Fibroblast of upper back skin (primary cell): ENCODE data around the gene CLDN7.

Experiments used
- DNase-seq: peaks from one replicate; pipeline ENCODE4 v3.0.0-alpha.2; 2013

Gene CLDN7

DNA sequence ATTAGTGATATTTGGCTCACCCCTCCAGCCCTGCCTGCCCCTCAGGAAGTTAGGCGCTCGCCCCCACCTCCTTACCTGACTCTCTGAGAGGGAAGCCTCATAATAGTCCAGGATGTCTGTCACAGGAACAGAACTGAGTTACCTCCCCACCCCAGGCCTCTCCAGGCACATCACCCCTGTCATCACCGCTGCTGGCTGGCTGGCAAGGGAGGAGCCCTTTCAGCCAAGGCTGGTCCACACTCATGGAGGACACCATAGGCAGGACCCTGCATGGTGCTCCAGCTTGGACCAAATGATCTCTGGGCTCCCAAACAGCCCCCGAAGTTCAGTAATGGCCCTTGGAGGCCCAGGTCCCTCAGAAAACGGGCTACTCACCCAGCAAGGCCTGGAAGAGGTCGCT is 44.1 kb downstream of the CLDN7 start:
- DNase-seq: no peak

DNA sequence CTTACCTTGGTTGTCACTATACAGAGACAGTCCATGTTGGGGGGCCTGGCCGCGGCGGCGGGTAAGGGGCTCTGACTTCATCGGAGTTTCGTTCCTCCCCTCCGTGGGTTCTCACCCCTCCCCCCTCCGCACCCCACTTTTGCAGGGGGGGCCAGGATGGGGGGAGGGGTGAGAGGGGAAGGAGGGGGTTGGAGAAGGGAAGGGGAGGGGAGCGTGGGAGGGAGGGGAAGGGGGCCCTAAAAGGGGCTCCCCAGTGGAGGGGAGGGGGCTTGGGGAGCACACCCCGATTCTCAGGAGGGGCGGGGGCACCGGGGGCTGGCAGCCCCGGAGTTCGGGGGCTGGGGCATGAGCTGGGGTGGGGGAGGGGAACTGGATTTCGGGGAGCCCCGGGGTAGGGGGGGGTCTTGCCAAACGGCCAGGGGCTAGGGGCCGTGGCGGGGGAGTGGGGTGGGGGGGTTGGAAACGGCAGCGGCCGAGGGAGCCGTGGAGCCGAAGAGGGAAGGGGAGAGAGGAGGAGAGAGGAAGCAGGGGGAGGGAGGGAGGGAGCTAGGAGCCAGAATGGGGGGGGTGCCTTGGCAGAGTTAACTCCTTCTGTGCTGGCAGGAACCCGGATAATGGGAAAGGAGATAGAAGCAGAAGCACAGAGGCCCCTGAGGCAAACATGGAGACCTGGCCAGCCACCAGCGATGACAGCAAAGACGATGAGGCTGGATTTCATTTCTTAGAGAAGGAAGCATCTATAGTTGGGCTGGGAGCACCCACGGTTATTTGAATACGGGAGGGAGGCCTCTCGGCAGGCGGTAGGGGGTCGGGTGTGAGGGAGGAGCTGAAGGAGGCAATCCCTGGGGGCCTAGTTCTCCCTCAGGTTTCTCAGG is 44.9 kb downstream of the CLDN7 start:
- peak; percentile 83 for DNase-seq

DNA sequence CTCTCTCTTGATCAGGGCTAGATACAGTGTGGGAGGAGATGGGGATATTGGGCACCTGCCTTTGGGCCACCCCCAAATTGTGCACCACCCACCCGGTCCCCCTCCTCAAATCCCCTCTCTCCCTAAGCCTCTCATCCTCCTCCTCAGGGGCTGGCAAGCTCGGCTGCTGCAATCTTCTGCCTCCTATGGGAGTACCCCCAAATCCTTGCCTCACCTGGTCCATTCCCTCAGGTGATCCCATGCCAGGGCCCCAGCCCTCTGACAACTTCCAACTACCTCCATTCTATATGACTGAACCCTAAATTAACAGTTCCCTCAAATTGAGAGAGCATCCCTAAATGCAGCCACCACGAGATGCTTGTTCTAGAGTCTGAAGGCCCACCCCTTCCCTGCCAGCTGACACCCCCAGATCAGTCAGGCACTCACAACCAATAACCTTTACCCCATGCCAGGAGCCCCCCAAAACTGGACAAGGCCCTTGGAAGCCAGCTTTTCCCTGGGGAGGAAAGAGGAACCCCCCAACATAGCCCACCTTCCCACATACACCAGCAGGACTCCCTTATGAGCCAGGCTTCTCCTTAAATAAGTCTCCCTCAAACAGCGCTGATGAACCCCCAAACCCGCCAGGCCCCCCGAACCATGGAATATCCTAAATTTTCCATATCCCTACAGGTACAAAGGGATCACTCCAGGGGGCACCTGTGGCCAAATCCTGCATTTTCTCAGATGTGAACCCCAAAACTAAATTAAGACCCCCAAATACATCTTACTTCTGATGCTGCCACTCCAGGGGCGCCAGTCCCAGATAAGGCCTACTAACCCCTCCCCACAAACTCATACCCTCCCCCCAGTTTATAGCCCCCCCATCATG is 45.8 kb downstream of the CLDN7 start:
- no peak for DNase-seq

DNA sequence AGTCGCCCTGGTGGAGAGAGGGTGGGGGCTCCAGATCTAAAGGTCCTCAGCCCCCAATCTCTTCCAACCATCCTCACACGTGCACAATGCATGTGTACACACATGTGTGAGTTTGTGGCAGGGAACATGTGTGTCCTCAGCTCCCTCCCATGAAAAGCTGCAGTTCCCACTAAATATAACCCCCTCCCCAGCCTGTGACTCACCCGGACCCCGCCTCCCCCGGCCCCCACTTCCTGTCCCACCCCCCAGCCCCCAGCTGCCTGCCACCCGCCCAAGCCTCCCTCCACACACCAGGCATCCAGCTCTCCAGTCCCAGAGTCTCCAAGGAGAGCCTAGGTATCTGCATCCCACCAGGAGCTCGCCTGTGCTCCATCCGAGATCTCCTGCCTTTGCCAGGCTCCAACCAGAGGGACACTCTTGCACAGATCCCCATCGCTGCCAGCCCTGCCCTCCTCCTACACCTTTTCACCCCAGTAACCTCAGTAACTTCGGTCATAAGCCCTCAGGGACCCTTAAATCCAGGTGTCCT is 46.6 kb downstream of the CLDN7 start:
- peak; percentile 37 for DNase-seq

DNA sequence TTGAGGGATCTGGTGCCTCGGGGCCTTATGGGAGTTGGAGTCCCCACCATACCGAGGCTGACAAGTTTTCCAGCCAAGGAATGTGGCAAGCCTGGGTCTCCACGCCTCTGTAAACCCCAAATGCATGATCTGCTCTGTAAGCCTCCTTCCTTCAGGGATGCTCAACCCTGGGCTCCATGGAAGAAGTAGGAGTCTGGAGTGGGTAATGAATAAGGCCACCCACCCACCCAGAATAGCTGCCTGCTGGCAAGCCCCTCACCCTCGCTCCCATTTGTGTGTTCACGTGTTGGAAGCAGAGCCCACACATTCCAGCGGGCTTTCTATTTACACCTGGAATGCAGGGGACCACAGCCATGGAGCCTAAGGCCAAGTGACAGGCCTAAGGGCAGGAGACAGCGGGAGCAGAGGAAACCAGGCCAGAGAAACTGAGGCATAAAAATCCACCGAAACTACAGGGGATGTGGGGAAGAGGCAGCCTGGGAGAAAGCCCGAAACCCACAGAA is 47.1 kb downstream of the CLDN7 start:
- no peak for DNase-seq

DNA sequence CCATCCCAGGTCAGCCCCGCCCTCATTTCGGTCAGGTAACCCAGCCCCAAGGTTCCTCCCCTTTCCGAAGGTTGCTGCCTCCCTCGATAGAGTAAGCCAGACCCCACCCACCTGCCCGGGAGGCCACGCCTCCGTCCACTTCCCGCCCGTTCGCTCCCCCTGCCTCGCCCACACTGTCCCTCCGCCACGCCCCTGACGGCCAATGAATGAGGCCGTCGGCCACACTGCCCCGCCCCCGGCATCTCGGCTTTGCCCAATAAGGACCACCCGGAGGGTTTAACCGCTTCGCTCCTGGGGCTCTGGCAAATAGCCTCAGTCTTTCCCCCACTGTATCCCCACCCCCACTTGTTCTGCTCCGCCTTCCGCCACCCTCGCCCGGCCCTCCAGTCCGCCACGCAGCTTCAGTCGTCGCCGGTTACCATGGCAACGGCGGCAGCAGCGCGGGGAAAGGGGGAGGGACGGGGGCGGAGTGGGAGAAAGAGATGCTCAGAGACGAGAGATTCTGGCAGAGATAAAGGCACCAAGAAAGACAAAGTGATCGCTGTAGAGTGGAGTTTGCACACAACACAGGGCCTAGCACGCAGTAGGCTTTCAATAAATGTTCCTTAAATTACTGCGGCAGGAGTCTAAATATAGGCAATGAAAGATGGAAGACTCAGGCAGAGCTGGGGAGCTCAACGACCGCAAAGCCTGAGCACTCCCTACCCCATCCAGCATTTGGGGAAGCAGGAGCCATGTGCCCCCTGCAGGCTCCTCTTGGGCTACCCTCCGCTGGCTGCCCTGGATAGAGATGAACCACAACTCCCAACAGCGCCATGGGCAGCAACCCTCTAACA is 47.8 kb downstream of the CLDN7 start:
- DNase-seq: peak; percentile 97

GRCh38 chr17:7213895-7214299 is 48.4 kb downstream of the CLDN7 start:
- DNase-seq: peak; percentile 77

DNA sequence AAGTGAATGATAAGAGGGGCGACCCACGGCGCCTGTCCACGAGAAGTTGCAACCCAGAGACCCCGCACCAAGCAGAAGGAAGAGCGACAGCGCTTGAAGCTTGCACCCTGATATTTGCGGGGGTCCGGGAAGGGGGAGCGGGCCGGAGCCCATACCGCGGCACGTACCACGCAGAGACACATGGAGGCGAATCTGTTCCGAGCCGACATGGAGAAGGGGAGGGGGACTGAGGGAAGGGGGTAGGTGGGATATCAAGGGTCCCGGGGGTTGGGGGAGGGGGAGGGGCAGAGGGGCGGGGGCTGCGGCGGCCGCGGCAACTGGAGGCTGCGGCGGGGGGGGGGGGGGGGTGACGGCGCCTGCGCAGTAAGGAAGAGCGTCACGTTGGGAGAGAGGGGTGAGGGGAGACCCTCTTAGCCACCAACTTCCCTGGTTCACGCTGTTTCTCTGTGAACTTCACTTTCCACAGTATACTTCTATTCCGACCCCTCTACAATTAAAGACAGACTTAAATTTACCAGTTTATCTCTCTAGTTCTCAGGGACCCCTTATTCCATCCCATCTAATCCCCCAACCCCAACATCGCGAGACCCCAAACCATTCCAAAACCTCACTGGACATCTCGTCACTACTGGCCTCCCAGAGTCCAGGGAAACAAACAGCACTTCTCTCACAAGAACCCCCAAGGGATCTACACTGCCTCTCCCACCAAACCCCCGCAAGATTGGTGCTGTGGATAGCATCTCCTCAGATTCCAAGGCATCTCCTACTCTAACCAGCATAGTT is 50.6 kb downstream of the CLDN7 start:
- DNase-seq: no peak
